Activated CD8-positive, alpha-beta memory T cell treated with anti-CD3 and anti-CD28 coated beads, Interleukin-2, amount 50 U/mL, for 48 hours (primary cell): ENCODE results near the gene FSTL1.
A peak's percentile ranks its signal among the peaks of the same experiment; 100 is the strongest.

Experiments
- DNase-seq: peaks from one replicate; pipeline ENCODE4 v3.0.0-alpha.2; 2020

The FSTL1 gene

GRCh38 chr3:120438216-120438615, 12.6 kb downstream of the FSTL1 start:
- DNase-seq = no peak

GRCh38 chr3:120437559-120437958, 13.2 kb downstream of the FSTL1 start:
- DNase-seq = no peak

- DNase-seq = no peak
Observed at GRCh38 chr3:120436523-120437050, 14.2 kb downstream of the FSTL1 start.

- no peak for DNase-seq
Observed at GRCh38 chr3:120435621-120436020, 15.2 kb downstream of the FSTL1 start.

- DNase-seq = no peak
Observed at GRCh38 chr3:120433662-120434331, 17.0 kb downstream of the FSTL1 start.

GRCh38 chr3:120432150-120432860, 18.5 kb downstream of the FSTL1 start:
- DNase-seq = no peak

GRCh38 chr3:120429921-120430361, 20.9 kb downstream of the FSTL1 start:
- DNase-seq = no peak

GRCh38 chr3:120428924-120429323, 21.9 kb downstream of the FSTL1 start:
- DNase-seq = no peak

GRCh38 chr3:120427201-120427600, 23.6 kb downstream of the FSTL1 start:
- DNase-seq = no peak

- DNase-seq = no peak
Observed at GRCh38 chr3:120425572-120426250, 25.1 kb downstream of the FSTL1 start.

GRCh38 chr3:120424976-120425570, 25.7 kb downstream of the FSTL1 start:
- no peak for DNase-seq

GRCh38 chr3:120424506-120424905, 26.3 kb downstream of the FSTL1 start:
- no peak for DNase-seq

GRCh38 chr3:120423432-120423831, 27.4 kb downstream of the FSTL1 start:
- no peak for DNase-seq

GRCh38 chr3:120421926-120422325, 28.9 kb downstream of the FSTL1 start:
- DNase-seq = no peak

GRCh38 chr3:120420928-120421551, 29.8 kb downstream of the FSTL1 start:
- DNase-seq = no peak

- no peak for DNase-seq
Observed at GRCh38 chr3:120420360-120420759, 30.4 kb downstream of the FSTL1 start.

GRCh38 chr3:120419797-120420196, 31.0 kb downstream of the FSTL1 start:
- DNase-seq = no peak

GRCh38 chr3:120418866-120419490, 31.8 kb downstream of the FSTL1 start:
- no peak for DNase-seq

GRCh38 chr3:120418446-120418845, 32.3 kb downstream of the FSTL1 start:
- DNase-seq = no peak

- peak; percentile 82 for DNase-seq
Observed at GRCh38 chr3:120417272-120417911, 33.4 kb downstream of the FSTL1 start.

- no peak for DNase-seq
Observed at GRCh38 chr3:120416868-120417267, 33.9 kb downstream of the FSTL1 start.

GRCh38 chr3:120415756-120416155, 35.0 kb downstream of the FSTL1 start:
- DNase-seq = no peak
